HG02623 (cell line): ENCODE results near the gene CYP3A5.
"Not testable (repeated sequence)": the region's sequence is repeated elsewhere in the genome, so short reads cannot be mapped to it uniquely, and the experiment has no call there.

Source experiments
- ATAC-seq: cut with Tn5 transposase; IDR thresholded peaks from one replicate; pipeline ENCODE4 v1.9.1; 2021; ENCODE audit warnings: moderate library complexity; ENCODE audit not compliant: unreplicated experiment

The CYP3A5 gene

GRCh38 chr7:99685871-99686608, 6.2 kb upstream of the CYP3A5 start:
- not testable (repeated sequence) for ATAC-seq

GRCh38 chr7:99685129-99685758, 5.4 kb upstream of the CYP3A5 start:
- no peak for ATAC-seq

DNA sequence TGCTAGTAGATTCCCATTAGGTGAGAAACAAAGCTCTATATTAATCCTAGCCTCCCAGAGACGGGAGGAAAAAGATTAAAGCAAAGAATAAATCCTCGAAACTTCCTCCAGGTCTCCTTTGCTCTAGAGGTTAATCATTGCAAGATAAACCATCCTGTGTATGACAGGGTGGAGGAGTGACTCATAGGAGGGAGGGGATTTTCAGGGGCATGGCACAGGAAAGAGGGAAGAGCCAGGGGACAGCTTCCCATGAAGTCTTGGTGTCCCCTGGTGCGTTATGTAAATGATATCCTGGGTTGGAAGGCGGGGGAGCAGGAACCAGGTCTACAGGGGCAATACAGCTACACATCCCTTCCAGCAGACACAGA, 780 bp downstream of the CYP3A5 start:
- ATAC-seq: no peak

- ATAC-seq: no peak
Observed at GRCh38 chr7:99677648-99678045, 2.1 kb downstream of the CYP3A5 start.

DNA sequence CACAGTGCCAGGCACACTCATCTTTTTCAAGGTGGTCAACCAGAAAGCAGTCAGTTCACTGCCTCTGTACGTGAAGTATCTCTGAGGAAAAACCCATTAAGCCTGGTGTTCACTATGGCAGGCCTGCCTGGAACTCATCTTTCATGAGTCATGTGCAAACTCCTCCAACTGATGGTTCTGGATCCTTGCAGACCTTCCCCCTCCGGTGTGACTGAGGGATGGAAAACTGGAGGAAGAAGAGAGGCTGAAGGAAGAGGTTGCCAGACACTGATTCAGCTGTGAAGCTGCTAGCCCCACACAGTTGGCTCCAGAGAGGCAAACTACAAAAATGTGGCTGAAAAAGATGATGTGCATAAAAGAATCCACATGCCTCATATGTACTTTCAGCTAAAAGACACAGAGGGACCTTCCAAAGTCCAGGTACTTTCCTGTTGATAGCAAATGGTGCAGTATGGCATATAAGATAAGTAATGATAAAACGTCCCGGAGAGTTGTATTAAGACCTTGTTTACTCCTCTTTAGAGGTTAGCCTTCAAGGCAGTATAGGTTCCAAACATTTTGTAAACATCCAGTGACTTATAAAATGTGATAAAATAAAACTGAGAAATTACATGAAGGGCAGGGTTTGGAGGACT, 2.7 kb downstream of the CYP3A5 start:
- ATAC-seq: no peak

DNA sequence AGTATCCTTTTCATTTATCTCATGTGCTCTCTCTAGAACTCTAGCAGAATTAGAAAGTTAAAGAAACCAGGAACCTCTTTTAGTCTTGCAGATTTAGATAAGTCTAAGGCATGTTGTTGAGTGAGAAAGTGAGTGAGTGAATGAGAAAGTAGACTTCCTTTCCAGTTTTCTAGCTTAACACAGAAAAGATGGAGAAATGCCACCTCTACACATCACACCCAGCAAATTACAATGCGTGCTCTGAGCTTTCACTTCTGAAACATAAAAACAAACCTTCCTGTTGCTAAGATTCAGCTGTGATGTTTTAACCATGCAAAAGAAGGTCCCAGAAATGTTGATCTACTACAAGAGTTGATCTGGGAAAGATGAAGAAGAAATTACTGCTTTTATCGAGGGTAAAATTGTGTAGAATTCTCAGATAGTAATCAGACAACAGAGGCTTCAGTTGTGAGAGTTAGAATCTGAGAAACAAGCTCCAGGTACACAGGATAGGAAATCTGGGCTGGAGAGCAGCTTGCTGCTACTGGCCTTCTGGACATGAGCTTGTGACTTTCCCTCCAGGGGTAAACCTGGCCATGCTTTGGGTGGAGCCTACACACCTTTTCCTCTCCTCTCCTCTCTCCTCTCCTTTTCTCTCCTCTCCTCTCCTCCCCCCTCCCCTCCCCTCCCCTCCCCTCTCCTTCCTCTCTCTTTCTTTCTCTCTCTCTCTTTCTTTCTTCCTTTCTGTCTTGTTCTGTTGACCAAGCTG, 4.6 kb downstream of the CYP3A5 start:
- no peak for ATAC-seq

- no peak for ATAC-seq
Observed at GRCh38 chr7:99672573-99672972, 7.2 kb downstream of the CYP3A5 start.

- ATAC-seq: no peak
Observed at GRCh38 chr7:99669782-99670181, 10.0 kb downstream of the CYP3A5 start.

GRCh38 chr7:99668541-99668940, 11.3 kb downstream of the CYP3A5 start:
- ATAC-seq: no peak

DNA sequence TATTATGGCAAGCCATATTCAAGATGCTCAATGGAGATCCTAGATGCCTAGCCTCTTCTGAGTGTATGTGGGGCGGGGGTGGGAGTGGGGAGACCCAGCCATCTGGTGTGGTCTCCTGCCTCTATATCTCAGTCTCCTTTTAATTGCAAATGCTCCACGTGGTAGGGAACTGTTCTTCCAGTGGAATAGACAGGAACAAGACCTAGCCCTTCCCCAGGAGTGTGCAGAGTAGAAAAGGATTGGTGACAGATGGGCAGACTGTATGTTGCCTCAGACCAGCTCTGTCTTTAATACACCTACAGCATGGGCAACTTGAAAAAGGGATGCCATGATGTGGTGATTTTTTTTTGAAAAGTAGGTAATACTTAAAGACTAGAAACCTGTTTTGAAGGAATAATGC, 12.6 kb downstream of the CYP3A5 start:
- no peak for ATAC-seq

GRCh38 chr7:99666013-99666395, 13.8 kb downstream of the CYP3A5 start:
- ATAC-seq: no peak

GRCh38 chr7:99665312-99666012, 14.3 kb downstream of the CYP3A5 start:
- ATAC-seq: no peak

DNA sequence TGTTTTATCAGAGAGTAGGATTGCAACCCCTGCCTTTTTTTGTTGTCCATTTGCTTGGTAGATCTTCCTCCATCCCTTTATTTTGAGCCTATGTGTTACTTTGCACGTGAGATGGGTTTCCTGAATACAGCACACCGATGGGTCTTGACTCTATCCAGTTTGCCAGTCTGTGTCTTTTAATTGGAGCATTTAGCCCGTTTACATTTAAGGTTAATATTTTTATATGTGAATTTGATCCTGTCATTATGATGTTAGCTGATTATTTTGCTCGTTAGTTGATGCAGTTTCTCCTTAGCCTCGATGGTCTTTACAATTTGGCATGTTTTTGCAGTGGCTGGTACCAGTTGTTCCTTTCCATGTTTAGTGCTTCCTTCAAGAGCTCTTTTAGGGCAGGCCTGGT, 21.9 kb downstream of the CYP3A5 start:
- not testable (repeated sequence) for ATAC-seq

GRCh38 chr7:99654626-99655025, 25.2 kb downstream of the CYP3A5 start:
- ATAC-seq: not testable (repeated sequence)

- ATAC-seq: no peak
Observed at GRCh38 chr7:99653754-99654153, 26.0 kb downstream of the CYP3A5 start.

- ATAC-seq: not testable (repeated sequence)
Observed at GRCh38 chr7:99653269-99653668, 26.5 kb downstream of the CYP3A5 start.

GRCh38 chr7:99652671-99653070, 27.1 kb downstream of the CYP3A5 start:
- no peak for ATAC-seq

- no peak for ATAC-seq
Observed at GRCh38 chr7:99651290-99651689, 28.5 kb downstream of the CYP3A5 start.

DNA sequence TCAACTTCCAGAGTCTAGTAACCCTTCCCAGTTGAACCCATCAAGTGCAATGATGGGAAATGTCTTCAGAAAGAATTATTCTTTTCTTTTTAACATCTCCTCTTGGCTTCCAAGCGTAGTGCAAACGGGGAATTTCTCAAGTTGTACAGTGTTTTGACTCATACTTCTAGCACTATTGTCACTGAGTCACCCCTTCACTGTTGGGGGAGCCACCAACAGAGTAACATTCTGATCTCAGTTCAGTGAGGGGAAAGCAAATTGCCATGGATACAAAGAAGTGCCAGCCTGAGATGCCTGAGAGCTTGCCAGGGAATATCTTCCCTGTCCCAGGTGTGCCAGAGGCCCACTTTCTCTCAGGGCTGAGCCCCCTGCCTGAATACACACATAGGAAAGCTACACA, 31.0 kb downstream of the CYP3A5 start:
- no peak for ATAC-seq

DNA sequence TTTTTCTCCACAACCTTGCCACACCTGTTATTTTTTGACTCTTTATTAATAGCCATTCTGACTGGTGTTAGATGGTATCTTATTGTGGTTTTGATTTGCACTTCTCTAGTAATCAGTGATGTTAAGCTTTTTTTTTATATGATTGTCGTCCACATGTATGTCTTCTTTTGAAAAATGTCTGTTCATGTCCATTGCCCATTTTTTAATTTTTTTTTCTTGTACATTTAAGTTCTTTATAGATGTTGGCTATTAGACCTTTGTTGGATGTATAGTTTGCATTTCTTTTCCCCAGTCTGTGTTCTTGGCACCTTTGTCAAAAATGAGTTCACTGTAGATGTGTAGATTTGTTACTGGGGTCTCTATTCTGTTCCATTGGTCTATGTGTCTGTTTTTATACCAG, 34.2 kb downstream of the CYP3A5 start:
- ATAC-seq: no peak

DNA sequence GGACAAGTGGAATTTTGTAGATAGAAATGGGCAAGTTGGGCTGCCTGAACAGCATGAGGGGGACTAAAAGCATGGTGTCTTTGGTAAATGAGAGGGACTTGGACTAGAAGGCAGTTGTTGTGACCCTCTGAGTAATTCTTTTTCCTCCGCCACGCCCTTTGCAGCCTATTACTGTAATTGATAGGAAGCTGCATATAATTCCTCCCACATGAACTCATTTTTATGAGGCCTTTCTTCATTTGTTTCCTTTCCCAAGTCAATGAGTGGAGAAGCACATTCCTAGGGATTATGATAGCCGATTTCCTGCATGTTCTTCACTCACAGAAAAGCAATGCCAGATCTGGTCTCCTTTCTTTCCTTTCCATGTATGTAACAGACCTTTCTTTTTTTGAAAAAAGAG, 35.4 kb downstream of the CYP3A5 start:
- no peak for ATAC-seq
